H1 (cell line): ENCODE measurements around the gene DNAJB6.

Experiments
- ATF3 ChIP-seq: IDR thresholded peaks from 2 replicates; pipeline ENCODE4 v1.6.1; 2011; ENCODE audit warnings: low read depth, mild to moderate bottlenecking, low read length; ENCODE audit not compliant: insufficient read depth
- POLR2A ChIP-seq, 2 experiments: IDR thresholded peaks; 1 replicate in 1 of 2; 2 replicates in 1 of 2; pipeline ENCODE4 v1.6.1; 2011; ENCODE audit warnings: low read depth in 2 of 2, low read length in 2 of 2, mild to moderate bottlenecking in 2 of 2; ENCODE audit errors: control extremely low read depth in 1 of 2
- SP4 ChIP-seq: IDR thresholded peaks from 2 replicates; pipeline ENCODE4 v1.6.1; 2012; ENCODE audit warnings: low read length, inconsistent platforms
- YY1 ChIP-seq: IDR thresholded peaks from 2 replicates; pipeline ENCODE4 v1.6.1; 2011; ENCODE audit warnings: low read depth, mild to moderate bottlenecking, low read length
- TF ChIP-seq, protein P1 (sequence below), 3 experiments: IDR thresholded peaks; 1 replicate in 2 of 3; 2 replicates in 1 of 3; pipeline versions ENCODE4 v1.5.1 to v1.6.1; 2011; ENCODE audit warnings: low read length in 3 of 3, mild to moderate bottlenecking in 3 of 3, inconsistent platforms in 2 of 3, low read depth in 1 of 3, moderate library complexity in 1 of 3; ENCODE audit not compliant: insufficient read depth in 1 of 3; ENCODE audit errors: control extremely low read depth in 1 of 3
- TF ChIP-seq, protein P2 (sequence below): IDR thresholded peaks from 2 replicates; pipeline ENCODE4 v1.6.1; 2012; ENCODE audit warnings: low read length, inconsistent platforms

DNA sequence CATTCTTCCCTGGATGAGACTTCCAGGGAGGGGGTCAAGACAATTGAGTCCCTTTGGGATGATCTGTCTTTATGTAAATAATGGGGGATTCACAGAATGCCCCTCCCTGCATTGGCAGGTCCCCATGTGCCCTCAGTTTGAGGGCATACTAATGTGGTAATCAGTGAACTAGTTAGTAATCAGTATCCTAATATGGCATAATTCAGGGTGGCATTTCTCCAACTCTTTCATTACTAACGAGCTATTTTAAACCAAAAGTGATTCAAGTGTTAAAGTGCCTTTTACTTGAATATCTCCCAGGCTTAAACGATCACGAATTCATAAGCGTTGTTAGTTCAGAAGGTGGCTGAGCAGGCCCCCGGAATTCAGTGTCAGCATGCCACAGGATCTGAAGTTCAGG is 1.6 kb upstream of the DNAJB6 start:
- TF ChIP-seq SP4 (no peak), ATF3 (no peak), YY1 (no peak), POLR2A (IDR thresholded peaks at IDR 0.05; ENCODE audit: control extremely low read depth in 1 of 2, low read depth in 2 of 2, low read length in 2 of 2) (no peak)
- TF ChIP-seq, protein P1, sequence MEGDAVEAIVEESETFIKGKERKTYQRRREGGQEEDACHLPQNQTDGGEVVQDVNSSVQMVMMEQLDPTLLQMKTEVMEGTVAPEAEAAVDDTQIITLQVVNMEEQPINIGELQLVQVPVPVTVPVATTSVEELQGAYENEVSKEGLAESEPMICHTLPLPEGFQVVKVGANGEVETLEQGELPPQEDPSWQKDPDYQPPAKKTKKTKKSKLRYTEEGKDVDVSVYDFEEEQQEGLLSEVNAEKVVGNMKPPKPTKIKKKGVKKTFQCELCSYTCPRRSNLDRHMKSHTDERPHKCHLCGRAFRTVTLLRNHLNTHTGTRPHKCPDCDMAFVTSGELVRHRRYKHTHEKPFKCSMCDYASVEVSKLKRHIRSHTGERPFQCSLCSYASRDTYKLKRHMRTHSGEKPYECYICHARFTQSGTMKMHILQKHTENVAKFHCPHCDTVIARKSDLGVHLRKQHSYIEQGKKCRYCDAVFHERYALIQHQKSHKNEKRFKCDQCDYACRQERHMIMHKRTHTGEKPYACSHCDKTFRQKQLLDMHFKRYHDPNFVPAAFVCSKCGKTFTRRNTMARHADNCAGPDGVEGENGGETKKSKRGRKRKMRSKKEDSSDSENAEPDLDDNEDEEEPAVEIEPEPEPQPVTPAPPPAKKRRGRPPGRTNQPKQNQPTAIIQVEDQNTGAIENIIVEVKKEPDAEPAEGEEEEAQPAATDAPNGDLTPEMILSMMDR (IDR thresholded peaks at IDR 0.05; ENCODE audit: control extremely low read depth in 1 of 3, insufficient read depth in 1 of 3, low read depth in 1 of 3, low read length in 3 of 3): no peak
- TF ChIP-seq, protein P2, sequence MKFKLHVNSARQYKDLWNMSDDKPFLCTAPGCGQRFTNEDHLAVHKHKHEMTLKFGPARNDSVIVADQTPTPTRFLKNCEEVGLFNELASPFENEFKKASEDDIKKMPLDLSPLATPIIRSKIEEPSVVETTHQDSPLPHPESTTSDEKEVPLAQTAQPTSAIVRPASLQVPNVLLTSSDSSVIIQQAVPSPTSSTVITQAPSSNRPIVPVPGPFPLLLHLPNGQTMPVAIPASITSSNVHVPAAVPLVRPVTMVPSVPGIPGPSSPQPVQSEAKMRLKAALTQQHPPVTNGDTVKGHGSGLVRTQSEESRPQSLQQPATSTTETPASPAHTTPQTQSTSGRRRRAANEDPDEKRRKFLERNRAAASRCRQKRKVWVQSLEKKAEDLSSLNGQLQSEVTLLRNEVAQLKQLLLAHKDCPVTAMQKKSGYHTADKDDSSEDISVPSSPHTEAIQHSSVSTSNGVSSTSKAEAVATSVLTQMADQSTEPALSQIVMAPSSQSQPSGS: no peak
